ENCODE measurements around the gene SEMA6A.
A peak's percentile ranks its signal among the peaks of the same experiment; 100 is the strongest.

Gene SEMA6A

DNA sequence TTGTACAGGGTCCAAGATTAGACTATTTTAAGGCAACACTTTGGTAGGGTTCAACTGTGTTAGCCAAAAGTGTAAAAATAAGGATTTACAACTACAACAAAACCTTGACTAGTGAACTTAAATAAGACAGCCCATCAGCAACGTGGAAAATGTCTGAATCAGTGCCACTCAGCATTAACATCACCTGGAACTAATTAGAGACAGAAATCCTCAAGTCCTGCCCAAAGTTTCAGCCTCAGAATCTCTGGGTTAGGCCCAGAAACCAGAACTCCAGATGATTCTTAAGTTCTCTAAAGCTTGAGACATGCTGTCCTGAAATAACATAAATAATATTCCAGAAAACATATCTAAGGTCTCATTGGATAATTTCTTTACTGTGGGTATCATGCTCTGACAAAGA is 118.6 kb downstream of the SEMA6A start:
- no peak for DNase-seq

DNA sequence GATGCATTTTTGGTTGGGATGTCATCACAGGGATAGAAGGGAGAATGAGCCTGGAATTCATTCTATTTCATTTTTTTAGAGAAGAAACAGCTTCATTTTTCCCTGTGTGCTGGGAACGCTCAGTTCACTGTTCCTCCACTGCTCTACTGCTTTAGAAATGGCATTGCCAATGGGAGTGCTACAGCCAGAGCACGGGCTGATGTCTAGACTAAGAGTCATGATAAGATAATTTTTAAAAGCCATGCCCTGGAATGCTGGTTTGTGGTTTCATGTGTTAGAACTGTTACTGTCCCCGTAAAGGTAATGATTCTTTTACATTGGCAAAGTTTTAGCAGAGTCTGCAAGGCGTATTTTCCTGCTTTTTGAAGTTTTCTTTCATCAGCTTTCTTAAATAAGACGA is 119.6 kb downstream of the SEMA6A start:
- no peak for DNase-seq

DNA sequence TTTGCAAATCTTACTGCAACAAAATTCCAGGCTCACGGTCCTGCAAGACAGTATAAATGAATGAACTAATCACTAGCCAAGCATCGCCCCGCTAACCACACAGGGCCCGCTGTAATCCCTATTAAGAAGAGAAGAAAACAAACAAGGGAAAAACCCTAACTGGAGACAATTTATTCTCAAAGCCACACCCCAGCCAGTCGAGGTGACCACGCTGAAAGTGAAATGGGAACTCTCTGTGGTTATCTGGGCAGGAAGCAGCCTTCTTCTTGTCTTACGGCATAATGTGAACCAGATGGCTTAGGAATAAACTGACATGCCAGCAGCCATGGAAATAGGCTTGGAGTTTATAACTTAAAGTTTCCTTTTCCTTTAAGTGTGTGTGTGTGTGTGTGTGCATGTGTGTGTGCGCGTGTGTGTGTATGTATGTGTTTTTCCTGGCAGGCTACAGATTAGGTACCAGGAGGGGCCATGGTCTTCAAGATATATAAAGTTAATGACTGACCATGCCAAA is 120.2 kb downstream of the SEMA6A start:
- peak; percentile 60 to 63 for DNase-seq

DNA sequence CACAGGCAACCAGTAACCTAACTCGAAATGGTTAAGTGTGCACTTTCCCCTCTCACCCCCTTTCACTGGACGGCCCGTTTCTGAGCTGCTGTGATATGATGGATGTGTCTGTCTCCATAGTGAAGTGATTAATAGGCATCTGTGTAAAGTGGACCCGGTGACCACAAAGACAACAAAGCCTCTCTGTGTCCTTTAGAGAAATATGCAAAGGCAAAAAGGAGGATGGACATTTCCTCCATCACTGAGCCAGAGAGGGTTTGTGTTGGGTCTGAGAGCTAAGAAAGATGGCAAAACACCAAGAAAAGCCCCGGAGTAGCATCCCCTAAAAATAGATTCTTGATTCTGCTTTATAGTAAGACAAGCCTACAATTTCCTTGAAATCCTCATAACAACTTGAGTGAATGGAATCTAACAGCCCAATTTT is 120.6 kb downstream of the SEMA6A start:
- DNase-seq: no peak

DNA sequence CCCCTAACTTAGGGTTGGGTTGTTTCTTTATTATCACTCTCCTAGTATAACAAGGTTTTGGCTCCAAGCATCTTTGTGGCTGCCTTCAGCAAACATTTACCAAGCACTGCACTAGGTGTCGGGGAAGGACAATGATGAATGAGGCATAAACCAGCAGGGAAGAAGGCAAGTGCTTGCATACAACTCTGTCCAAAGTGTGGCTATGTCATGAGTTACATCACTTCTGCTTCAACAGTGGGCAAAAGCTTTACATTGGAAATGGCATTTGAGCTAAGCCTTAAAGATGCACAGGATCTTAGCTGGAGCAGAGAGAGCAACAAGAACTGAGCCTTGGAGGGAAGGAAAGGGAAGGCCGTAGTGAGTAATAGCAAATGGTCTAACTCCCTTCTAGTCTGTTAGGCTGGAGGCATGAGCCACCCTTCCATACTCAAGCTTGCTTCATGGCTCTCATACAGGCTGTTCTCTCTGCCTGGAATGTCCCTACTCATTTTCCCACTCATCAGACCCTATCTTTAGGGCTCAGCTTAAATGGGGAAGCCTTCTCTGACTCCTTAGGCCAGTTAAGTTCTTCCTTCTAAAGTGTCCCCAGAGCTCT is 121.8 kb downstream of the SEMA6A start:
- no peak for DNase-seq

DNA sequence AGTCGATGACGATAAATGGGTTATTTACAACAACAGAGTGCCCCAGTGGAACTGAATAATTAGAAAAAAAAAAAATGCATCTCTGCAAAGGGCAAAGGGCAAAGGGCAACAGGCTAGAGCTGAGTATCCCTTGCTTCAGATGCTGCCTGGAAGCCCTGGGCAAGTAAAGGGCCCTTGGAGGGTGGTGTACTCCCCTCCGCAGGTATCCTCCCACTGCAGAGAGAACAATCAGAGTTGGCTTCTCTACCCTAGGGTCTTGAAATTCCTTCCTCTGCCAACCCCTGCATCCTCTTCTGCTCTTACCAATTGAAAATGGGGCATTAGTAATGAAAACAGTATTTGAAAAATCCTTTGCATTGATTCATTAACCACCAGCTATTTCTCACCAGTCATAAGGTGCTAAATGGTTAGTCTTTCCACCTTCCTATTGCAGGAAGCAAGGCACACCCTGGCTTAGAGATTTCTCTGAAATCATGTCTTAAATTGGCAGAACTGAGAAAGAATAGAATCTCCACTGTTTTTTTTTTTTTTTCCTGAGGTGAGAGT is 122.6 kb downstream of the SEMA6A start:
- DNase-seq: no peak

DNA sequence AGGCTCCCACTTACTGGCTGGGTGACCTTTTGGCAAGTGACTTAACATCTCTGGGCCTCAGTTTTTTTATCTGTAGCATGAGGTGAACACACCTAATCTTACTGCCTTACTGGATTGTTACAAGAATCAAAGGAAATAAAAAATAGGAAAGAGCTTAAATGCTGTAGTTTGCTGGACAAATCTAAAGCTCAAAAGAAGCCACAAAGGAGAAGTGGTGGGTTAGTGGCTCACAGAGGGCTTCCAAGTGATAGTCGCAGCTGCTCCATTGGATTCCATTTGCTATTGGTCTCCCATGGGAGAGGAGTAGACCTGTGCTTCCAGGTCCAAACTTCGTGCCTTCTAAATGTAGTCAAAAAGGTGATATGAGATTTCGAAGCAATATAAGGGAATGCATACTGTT is 123.6 kb downstream of the SEMA6A start:
- no peak for DNase-seq

DNA sequence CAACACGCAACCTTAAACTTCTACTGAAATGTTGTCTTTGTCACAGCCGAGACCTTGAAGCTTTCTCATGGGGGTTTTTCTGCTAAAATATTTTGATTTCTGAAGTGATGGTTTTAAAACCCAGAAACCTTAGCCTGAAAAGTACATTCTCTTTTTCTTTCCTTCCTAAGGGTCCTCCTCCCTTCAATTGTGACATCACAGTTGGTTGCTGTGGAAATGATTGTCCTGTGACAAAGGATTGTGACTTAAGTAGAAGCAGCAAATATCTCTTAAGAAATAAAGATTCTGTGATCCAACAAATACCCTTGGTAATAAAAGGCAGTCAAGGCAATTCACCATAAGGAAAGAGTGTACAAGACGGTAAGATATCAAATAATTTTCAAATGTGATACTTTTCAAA is 125.2 kb downstream of the SEMA6A start:
- no peak for DNase-seq

DNA sequence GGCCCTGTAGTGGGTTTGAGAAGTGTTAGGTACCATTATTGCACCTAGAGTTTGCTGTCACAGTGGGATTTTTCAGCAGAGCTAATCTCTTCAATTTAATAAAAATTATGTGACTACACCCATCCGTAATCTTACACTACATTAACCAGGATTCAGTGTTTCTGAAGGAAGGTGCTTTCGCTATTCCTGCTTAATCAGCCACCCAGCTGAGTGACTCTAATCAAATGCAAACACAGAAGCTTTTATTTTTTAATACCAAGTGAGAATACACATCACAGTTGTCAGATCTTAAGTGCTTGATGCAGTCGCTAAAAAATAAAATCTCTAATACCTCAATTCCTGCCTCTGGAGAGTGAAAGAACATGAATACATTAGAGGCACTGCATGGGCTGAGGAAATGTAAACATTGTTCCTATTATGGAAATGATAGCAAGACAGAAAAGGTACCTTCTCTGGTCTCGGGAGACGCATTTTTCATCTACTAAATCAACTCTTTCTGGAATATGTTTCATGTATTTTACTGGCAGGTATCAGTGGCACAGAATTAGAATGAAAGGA is 125.7 kb downstream of the SEMA6A start:
- no peak for DNase-seq

DNA sequence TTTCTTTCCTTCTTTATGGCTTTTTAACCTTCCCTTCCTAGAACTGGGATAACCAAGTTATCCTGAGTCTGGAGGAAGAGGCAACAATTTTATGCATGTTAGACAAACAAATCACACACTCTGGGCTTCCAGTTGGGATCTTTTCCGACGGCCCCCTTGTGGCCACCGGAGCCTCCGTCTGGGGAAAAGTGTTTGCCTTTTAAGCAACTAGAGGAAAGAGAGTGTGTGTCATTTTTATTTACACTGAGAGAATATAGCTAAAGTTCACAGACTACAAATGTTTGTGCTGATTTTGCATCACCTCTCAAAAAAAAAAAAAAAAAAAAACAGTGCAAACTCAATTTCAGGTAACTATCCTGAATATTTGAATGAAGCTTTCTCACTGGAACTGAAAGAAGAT is 126.2 kb downstream of the SEMA6A start:
- no peak for DNase-seq

DNA sequence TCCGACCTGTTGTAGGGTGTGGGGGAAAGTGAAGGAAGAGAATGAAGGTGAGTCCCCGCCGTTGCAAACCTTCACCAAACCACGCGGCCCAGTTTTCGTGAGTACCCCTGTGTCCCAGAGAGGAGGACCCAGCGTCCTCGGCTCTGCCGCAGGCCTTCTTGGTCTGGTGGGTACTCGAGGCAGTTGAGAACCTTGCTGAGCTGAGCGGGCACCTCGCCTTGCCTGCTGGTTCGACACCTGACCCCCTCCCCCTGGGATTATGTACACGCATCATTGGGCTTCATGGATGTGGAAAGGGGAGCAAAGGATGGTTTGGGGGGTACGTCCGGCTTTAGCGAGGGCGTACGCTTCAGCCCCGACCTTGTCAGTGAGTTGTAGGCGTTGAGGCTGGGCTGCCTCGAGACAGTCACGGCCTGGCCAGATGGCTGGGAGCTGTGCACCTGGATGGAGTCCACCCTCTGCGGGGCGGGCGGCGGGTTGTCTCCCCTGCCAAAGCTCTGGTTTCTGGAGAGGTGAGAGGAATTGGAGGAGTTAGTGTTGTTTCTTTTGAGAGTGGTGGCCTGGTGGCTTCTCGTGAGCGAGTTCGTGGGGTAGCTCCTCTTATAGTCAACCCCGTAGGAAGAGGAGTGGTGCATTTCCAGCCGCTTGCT is 128.1 kb downstream of the SEMA6A start:
- no peak for DNase-seq

DNA sequence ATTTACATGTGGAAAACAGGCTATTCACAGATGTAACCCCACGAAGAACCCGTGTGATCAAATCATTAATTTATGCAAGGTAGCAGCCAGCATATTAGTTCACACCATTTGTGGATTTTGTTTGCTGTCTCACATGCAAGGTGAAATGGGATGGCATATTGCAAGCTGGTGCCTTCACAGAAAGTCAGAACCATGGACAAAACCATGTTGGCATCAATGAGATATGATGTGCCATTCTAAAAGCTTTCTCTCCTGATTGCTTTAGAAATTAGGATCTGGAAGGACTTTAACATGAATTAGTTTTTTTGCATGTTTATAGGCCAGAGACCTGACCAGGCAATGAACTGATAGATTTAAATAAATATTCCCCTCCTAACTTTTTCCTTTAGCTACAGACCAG is 129.3 kb downstream of the SEMA6A start:
- no peak for DNase-seq

DNA sequence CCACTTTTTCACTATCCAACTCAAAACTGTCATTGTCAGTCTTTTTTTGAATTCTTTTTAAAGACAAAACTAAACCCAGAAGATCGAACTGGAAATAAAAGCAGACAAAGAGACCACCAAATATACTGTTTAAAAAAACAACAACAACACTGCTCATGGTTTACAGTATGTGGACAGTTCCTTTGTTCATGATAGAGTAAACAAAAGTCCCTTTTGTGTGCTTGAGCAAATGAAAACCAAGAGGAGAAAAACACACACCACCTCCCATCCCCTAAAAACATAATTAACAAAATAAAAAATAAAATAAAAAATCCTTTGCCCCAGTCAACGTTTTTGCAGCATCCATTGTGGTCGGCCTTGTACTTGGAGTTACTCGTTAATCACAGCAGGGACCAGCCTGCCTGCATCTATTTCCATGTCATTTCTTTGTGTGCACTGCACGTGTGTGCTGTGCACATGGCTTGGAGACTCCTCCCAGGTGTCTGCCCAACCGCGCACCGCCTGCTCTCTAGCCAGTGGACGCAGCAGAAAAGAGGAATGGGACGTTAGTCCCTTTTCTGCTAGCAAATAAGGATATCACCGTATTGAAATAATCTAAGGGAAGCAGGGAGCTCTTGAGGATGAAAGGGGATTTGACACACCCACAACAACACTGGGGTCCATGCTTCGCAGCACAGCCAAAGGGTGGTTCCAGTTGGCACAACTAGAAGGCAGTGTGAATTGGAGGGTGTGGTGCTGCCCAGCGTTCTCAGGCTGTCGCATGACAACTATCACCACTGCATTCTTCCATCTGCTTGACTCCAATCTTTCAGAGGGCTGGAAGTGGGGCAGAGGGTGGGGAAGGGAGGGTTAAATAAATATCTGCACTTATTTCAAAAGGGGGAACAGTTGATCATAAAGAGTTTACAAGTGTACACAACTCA is 130.0 kb downstream of the SEMA6A start:
- no peak for DNase-seq

DNA sequence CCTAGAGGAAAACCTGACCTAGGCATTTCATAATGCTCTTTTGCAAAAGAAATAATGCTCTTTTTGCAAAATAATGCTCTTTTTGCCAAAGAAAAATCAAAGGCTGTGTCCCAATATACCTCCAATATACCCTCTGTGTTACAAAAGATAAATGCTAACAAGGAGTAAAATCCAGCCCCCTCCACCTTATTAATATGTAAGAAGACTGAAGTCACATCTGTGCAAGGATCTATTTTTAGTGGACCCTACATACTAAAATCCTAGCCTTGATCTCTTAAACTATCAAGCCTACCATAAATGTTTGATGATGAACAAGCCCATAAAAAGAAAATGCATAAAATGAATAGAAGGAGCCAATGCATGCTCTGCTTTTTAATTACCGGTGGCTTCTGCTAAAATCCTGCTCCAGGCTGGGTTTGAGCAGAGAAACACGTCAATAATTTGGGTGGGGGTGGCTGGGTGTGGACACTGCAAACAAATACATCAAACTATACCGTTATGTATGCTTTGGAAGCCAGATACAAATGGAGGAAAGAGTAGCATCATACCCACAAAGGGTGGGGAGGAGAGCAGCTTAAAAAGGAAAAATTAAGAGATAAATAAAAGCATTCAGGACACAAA is 131.6 kb downstream of the SEMA6A start:
- no peak for DNase-seq

DNA sequence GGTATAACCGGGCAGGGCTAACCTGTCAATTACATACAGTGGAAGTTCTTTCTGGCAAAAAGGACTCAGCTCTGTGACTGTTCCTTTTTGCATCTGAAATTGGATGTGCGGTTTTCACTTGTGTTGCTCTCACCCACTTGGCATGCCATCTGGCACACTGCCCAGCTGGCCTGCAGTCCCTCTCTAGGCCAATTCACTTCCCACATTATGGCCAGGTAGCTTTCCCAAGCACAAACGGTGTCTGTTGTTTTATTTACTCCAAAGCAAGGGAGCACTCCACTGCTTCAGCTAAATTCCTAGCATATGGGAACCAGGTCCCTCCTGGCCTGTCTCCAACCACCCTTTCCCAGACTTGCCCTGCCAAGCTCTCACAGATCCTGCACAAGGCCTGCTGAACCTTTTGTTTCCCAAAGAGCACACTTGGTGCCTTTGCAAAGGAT is 132.5 kb downstream of the SEMA6A start:
- DNase-seq: no peak

DNA sequence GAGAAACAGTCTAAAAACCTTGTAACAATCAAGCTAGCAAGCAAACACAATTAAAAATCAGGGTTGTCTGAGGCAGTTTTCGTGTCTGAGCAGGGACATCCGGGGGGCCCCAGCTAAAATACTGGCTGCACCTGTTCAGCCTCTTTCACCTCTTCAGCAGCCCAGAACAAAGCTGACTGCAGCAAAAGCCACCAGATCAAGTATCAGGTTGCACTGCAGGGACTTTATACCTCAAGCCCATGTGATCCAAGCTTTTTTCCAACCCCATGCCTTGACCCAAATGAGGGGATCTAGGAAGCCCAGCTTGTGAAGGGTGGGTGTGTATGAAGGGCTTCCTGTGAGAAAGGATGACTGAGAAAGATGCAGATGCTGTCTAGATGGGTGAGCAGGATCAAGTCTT is 133.4 kb downstream of the SEMA6A start:
- no peak for DNase-seq

DNA sequence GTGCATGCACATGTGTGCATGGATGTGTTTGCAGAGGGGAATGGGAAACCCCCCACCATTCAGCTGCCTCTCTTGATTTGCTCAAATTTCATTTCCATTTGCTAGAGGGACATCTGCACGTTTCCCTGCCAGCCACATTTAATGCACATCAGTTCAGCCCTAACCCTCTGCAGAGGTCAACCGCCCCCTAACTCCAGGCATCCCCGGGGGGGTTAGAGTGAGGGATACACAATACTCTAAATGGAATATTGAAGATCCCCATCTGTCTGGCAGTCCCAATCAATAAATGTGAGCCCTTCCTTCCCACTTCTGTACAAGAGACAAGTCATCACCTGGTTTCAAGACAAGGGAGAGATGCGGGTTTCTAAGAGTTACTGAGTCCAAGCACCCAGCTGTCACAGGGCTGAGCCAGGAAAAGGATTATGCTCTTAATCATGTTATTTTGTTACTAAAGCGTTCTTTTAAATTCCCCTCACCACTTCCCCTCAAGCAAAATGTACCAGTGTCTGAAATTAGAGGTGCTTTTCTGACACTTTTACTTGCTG is 134.1 kb downstream of the SEMA6A start:
- no peak for DNase-seq

DNA sequence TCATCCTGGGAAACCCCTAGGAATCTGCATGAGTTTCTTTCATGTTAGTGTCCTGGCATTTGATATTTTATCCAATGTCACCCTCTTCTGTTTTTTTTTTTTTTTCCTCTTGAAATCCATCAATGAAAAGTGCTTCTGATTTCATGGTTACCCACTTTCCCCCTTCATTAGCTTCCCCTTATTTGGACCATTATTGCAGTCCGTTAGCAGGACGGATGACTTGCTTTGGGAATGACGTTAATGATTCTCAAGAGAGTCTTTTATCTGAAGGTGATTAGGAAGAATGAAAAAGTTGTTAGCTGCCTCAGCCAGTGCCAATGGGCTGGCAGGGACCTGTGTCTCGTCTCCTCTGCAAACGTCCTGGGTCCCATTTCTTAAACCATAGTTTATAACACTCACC is 134.7 kb downstream of the SEMA6A start:
- DNase-seq: no peak

DNA sequence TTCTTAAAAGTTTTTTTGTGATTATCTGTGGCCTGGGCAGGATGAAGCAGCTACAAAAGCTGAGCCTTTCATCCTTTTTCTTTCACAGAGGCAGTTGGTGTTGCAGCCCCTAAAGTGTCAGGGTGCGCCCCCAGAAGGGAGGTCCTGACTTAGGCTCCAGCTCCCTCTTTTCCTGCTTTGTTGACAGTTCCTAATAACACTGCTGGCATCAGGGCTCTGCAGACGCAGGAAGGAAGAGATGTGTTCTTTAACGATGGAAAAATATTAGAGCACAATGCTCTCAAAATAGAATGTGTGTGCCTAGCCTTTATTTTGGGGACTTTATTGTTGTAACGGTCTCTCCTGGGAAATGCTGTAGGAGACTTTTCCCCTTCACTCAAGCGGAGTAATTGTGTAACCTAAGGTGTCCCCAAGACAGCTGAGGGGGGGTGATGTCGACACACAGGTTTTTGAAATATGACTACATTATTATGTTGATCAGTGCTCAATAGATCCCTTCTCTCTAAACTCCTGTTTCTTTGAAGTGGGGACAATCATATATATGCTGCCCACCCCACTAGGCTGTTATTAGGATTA is 135.6 kb downstream of the SEMA6A start:
- no peak for DNase-seq

DNA sequence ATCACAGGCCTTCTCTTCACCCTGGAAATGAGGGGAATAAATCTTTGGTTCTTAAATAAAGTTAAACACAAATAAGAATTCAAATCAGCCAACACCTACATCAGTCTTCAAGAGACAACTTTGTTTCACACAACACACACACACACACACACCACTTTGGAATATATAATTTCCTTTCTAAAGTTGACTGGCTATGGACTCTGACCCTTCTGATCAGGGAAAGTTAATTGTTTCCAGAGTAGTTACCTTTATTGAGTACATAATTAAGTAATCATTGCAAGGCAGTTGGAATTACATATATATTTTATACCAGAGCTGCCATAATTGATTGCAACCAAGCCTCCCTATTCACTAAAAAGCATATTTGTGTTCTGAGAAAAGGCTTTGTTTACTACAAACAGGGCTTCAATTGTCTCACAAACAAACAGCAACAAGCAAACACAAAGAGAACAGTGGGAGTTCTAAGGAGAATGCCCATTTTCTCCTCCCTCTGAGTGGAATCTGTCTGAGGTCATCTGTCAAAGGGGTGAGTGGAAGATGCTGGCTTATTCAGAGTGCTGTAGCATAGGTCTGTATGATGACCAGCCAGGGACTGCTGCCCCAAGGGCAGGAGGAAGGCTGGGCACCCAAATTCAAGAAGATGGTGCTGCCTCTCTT is 136.6 kb downstream of the SEMA6A start:
- no peak for DNase-seq

DNA sequence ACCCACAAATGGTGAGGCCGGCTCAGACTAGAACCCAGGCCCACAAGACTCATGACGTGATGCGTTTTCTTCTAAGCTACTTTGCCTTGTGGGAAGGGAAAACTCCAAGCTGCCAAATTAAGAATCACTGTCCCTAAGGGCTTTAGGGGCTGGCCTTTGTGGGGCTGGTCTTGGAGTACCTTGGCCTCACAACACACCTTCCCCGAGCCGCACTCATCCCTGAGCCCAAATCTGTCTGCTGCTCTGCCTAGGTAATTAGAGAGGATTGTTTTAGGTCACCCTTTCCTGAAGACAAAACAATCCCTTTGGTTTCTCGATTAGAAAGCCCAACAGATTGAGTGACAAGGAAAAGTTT is 137.3 kb downstream of the SEMA6A start:
- no peak for DNase-seq

Data from inflammatory macrophage treated with lipopolysaccharide for 1 hour (primary cell).